Right lobe of liver (tissue), 4 donors: ENCODE results near the gene RPE.

ENCODE experiments used
- CTCF ChIP-seq, 4 donors: fragments of 200-600 bp in 3 of 4; fragments of 450-650 bp in 1 of 4; IDR thresholded peaks; one replicate each; pipeline versions ENCODE4 v1.5.1 to v1.8.0; 2016 to 2022; ENCODE audit warnings: antibody characterized with exemption in 4 of 4, mild to moderate bottlenecking in 2 of 4
- POLR2A ChIP-seq: fragments of 450-650 bp; IDR thresholded peaks from one replicate; pipeline ENCODE4 v1.6.1; 2017; ENCODE audit warnings: antibody characterized with exemption, mild to moderate bottlenecking
- donor health status: DM: no; HTN: no; CAD: no.
- donor health status: DM: no; HTN: no; CAD: no.
- donor health status: DM: no; HTN: yes; CAD: no.

DNA sequence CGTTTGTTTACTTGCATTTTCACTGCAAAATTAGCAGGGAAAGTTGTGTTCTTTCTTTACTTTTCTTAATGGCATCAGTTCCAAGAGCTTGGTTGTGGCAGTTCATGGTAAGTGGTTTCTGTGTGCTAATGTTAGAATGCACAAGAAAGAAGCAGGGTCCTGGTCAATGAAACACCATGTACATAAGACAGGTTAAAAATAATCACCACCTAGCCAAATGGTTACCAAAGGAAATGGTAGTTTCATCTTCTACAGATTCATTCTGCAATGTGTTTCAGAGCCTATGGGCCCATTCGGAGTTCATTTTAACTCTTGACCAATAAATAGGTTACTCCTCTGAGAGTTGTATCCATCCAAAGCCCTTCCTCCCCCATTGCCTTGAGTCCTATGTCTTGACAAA lies 18.1 kb upstream of the RPE start:
- no peak for TF ChIP-seq CTCF (IDR thresholded peaks at IDR 0.05)
- TF ChIP-seq POLR2A = no peak
